Bronchial epithelial cell (primary cell): ENCODE results near the gene SLC38A1. TPM values are rescaled to one million over a fixed set of nuclear protein-coding genes. Genes with fewer than 3 reads are reported as not detected.

ENCODE experiments used
- DNase-seq: peaks from one replicate; pipeline ENCODE4 v3.0.0-alpha.2; 2010; ENCODE audit warnings: low read depth
- FAIRE-seq: peaks from 2 replicates; lab custom pipeline; 2011; peaks lifted over from hg19 to GRCh38; lab: Jason Lieb, UNC
- H3K27me3 ChIP-seq: 2 replicates; pipeline ENCODE4 v1.5.1; 2011; ENCODE audit warnings: low read length; ENCODE audit not compliant: control insufficient read depth, insufficient read depth
- H3K36me3 ChIP-seq: 2 replicates; pipeline ENCODE4 v1.5.1; 2011; ENCODE audit warnings: low read length; ENCODE audit not compliant: control insufficient read depth, insufficient read depth
- H3K4me3 ChIP-seq: 2 replicates; pipeline ENCODE4 v1.5.1; 2011; ENCODE audit warnings: mild to moderate bottlenecking, low read depth, low read length, control low read depth
- CTCF ChIP-seq: IDR thresholded peaks from 2 replicates; pipeline ENCODE4 v1.5.1; 2011; ENCODE audit warnings: mild to moderate bottlenecking, moderate library complexity, low read length, control low read depth, inconsistent platforms; ENCODE audit not compliant: insufficient read depth, severe bottlenecking
- total RNA-seq: library from RNA; depleted of rRNA; stranded (reverse); fragments of >200 nt; gene quantifications from 2 replicates; pipeline ENCODE4 v1.2.1, GENCODE V29; 2014

The SLC38A1 gene
- total RNA-seq, 1 donor from 2014 or later: 263 TPM

GRCh38 chr12:46276756-46277155 is 7.9 kb upstream of the SLC38A1 start:
- DNase-seq (no peak), FAIRE-seq (no peak)
- no peak overlapping the region for H3K4me3 ChIP-seq
- no peak for TF ChIP-seq CTCF
- H3K36me3 ChIP-seq: no peaks in the 10 kb centered on the region
- no peaks in the 10 kb centered on the region for H3K27me3 ChIP-seq

GRCh38 chr12:46271863-46272262 is 3.0 kb upstream of the SLC38A1 start:
- H3K4me3 ChIP-seq: no peak overlapping the region
- DNase-seq: no peak
- no peaks in the 10 kb centered on the region for H3K36me3 ChIP-seq
- no peaks in the 10 kb centered on the region for H3K27me3 ChIP-seq
- no peak for FAIRE-seq
- TF ChIP-seq CTCF: no peak

- Histone ChIP-seq H3K4me3 (peak overlapping the region; percentile 75), H3K27me3 (no peaks in the 10 kb centered on the region), H3K36me3 (no peaks in the 10 kb centered on the region)
- DNase-seq (peak; percentile 64), FAIRE-seq (no peak)
- TF ChIP-seq CTCF: no peak
Measured at GRCh38 chr12:46269429-46270241, 792 bp upstream of the SLC38A1 start.

GRCh38 chr12:46267825-46268582 is 839 bp downstream of the SLC38A1 start:
- no peaks in the 10 kb centered on the region for H3K27me3 ChIP-seq
- no peak for DNase-seq
- H3K4me3 ChIP-seq: peak overlapping the region; percentile 75
- FAIRE-seq: no peak
- no peaks in the 10 kb centered on the region for H3K36me3 ChIP-seq
- no peak for TF ChIP-seq CTCF

- Histone ChIP-seq H3K27me3 (no peaks in the 10 kb centered on the region), H3K4me3 (peak overlapping the region; percentile 75), H3K36me3 (no peaks in the 10 kb centered on the region)
- TF ChIP-seq CTCF: no peak
- no peak for DNase-seq
- FAIRE-seq: no peak
Measured at GRCh38 chr12:46267575-46267824, 1.3 kb downstream of the SLC38A1 start.
